SK-N-DZ (cell line): ENCODE measurements around the gene PARM1.
"Not testable (repeated sequence)": the region's sequence is repeated elsewhere in the genome, so short reads cannot be mapped to it uniquely, and the experiment has no call there.

Experiments
- DNase-seq: peaks from one replicate; pipeline ENCODE4 v3.0.0-alpha.2; 2015; ENCODE audit warnings: low spot score

The PARM1 gene

DNA sequence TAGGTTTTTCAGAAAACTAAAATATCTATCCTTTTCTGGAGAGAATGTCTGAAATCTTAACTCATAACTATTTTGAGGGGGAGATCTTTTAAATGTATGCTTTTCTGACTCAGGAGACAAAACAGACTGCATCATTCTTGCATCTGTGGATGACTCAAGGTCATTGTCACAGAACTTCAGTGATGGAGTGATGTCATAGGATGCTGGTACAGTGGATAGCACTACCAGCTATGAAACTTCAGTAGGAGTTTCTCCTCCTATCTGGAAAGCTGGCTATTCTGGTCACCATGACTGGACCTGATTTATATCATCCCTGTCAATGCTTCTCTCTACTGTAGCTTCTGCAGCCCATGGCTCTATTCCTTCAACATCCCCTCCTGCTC is 50.3 kb downstream of the PARM1 start:
- DNase-seq: no peak

DNA sequence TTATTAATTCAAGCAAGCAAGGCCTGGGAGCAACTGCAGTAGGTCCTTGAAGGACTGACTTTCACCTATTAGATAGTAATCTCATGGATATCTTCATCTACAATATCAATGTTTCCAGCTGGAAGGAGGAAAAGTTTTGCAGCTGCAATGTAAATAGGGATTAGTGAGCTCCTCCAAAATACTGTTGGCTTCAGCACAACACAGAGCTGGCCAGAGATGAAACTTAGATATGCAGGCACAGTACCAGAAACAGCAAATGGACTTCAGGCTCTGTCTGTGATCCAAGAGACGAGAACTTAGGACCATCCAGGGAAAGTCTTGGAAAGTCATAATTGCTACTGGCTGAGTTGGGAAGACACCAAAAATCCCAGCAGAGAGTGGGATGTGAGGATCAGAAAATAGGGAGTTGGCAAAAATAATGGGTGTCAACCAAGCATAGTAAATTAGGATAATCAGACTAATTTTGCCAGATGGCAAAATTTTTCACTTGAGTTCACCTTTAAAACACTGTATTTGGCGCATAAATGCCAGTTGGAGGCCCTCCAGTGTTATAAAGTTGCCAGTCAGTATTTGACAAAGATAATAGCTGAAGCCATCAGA is 57.5 kb downstream of the PARM1 start:
- no peak for DNase-seq

- not testable (repeated sequence) for DNase-seq
Observed at GRCh38 chr4:74994436-74994835, 61.5 kb downstream of the PARM1 start.

DNA sequence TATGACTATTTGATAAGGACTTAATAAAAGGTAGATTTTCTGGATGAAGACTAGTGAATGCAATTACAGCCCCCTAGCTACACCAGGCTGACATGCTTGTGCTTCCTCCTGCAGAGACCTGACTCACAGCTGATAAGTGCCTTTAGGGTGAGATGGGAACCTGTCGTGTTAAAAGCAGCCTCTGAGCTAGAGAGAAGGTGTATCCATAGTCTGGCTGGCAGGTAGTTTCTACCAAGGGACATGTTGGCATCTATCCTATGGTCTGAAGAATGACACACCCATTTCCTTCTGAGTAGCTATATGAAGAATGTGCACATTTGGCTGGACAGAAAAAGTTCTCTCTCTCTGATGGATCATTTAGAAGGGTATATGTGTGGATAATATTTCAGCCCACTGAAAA is 64.1 kb downstream of the PARM1 start:
- DNase-seq: no peak

DNA sequence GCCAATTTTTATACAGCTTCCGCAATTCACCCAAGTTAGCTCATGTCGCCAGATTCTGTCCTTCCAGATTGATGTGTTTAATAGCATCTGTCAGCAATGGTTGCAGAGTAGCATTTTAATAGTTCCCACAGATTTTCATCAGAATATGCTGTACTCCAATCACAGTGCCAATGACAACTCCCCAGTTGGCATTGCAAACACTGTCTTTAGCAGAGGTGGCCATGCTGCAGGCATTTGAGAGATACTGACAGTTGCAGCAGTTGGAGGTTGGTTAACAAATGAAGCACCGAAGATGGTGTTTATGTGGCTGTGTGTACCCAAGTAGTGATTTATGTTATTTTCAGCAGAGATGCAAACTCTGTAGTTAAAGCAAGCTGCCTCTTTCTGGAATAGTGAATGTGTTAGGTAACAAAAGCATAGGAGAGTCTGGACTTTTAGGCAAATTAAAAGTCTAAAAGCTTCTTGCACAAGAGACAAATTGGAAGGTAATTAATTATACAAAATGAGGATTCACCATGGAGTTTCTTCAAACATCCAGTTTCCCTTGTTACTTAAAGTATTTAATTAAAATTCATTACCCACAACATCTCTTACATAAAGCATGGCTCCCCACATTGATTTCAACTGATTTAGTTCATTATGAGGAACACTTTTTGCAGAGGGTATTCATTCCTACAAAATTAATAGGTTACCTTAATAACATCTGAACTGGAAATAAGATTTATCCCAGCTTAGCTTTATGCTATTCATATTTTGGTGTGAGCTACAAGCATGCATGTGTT is 65.2 kb downstream of the PARM1 start:
- DNase-seq: no peak

- DNase-seq: no peak
Observed at GRCh38 chr4:74999714-75000309, 66.9 kb downstream of the PARM1 start.

GRCh38 chr4:75001871-75002270 is 69.0 kb downstream of the PARM1 start:
- no peak for DNase-seq

DNA sequence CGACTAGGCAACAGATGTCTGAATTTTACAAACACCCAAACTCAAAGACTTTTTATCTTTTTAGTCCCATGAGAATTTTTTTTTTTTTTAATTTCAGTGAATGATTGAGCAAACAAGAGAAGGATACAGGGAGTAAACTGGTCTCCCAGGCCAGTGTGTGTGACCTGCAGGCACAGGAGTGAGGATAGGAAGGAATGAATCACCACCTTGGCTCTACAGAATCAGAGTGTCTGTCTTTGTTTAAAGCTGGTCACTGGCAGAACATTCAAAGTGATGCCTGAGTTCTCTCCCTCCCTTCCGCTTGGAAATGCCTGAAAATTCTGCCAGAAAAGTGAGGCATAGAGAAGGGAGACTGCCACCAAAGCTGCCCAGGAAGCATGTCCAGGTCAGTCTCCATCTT is 69.5 kb downstream of the PARM1 start:
- DNase-seq: no peak

GRCh38 chr4:75003979-75004378 is 71.1 kb downstream of the PARM1 start:
- DNase-seq: no peak

- DNase-seq: no peak
Observed at GRCh38 chr4:75004755-75005668, 72.1 kb downstream of the PARM1 start.

- peak; percentile 2 for DNase-seq
Observed at GRCh38 chr4:75005727-75006126, 72.8 kb downstream of the PARM1 start.

DNA sequence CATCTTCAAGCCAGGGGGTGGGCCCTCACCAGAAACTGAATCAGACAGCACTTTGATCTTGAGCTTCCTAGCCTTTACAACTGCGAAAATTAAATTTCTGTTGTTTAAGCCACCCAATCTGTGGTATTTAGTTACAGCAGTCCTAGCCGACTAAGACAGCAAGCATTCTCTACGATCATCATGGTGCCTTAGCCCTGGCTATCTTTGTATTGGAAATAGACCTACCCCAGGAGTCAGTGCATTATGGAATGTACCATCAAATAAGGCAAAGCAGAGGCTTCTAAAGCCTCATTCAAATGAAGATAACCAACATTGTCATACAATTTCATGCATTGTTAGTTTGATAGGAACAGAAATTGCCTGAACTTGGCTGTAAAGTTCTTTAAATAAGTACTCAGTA is 75.0 kb downstream of the PARM1 start:
- DNase-seq: peak; percentile 9

- DNase-seq: no peak
Observed at GRCh38 chr4:75009138-75009537, 76.2 kb downstream of the PARM1 start.

- no peak for DNase-seq
Observed at GRCh38 chr4:75011131-75011795, 78.3 kb downstream of the PARM1 start.

DNA sequence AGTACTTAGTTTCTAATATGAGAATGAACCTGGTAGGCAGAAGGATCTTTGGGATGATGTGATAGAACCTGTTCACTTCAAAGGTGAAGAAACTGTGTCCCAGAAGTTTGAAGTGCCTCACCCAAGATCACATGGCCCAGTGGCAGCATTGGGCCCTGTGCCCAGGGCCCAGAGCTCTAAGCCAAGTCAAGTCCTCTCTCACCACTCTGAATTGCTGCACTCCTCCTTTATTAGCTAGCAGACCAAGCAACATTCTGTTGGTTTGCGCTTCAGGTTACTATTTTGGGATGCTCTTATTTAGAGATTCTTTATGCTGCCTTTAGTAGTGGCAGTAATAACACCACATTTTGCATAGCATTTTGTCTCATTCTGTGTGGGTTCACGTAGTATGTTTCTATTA is 82.7 kb downstream of the PARM1 start:
- no peak for DNase-seq

- no peak for DNase-seq
Observed at GRCh38 chr4:75016472-75016871, 83.6 kb downstream of the PARM1 start.

- DNase-seq: no peak
Observed at GRCh38 chr4:75018811-75019479, 86.0 kb downstream of the PARM1 start.

- DNase-seq: no peak
Observed at GRCh38 chr4:75025431-75025830, 92.5 kb downstream of the PARM1 start.

- no peak for DNase-seq
Observed at GRCh38 chr4:75028196-75028854, 95.4 kb downstream of the PARM1 start.

DNA sequence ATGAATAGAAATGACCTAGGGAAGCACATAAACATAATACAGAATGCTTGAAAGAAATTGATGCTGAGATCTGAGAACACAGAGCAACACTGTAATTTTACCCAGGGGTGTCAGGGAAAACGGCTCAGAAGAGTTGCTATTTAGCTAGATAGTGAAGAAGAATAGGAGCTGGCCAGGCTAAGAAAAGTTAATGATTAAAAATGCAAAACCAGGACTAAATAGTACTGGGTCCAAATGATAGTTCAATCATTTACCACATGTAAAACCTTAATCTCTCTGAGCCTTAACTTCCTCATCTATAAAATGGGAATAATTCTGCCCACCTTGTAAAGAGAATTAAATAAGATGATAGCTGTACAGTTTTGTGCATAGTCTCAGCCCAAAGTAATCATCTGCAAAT is 97.1 kb downstream of the PARM1 start:
- no peak for DNase-seq
